ENCODE results near the gene ITGBL1.

Gene ITGBL1

DNA sequence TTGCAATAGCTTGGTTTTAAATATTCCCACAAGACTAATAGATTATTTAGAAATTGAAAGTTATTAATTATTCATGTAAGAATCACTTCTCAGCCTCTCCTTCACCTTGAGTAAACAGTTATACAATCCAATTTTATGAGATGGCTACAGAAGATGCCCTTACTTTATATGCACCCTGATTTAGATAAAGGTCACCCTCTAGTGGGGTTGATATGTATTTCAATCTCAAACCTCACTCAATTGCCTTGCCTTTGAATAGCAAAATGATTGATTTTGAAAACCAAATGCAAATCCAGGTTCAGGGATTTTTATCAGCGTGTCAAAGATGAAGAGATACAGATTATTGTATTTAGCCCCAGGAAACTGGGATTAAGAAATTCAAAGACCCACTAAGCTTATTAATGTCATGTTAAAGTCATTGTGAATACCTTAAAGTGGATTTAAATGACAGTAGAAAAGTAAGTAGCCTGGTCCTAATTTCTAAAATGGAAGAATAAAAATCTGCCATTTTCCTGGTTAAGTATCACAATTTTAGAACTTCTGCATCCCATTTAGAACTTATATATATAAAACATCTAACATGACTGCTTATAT is 305.1 kb downstream of the ITGBL1 start:
- DNase-seq = peak; percentile 54 to 59

DNA sequence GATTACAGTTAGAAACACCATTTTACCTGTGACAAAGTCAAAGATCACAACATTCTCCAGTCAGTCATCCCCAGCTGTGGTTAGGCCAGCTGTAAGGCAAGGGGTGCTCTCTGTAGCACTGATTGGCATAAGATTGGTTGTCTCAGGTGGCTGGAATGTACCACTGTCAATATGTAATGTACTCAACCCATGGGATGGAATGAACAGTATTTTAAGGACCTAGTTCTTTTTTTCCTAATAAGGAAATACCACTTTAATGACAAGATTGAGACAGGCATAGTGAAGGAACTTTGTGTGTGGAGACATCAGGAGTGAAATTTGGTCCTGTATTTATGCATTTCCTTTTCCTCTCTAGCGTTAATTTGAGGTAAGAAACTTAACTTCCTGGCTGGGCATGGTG is 310.7 kb downstream of the ITGBL1 start:
- no peak for DNase-seq

Measured in NCI-H2081 (cell line).